Measurements from ENCODE around the gene OR1F1.
A peak's percentile ranks its signal among the peaks of the same experiment; 100 is the strongest.

DNA sequence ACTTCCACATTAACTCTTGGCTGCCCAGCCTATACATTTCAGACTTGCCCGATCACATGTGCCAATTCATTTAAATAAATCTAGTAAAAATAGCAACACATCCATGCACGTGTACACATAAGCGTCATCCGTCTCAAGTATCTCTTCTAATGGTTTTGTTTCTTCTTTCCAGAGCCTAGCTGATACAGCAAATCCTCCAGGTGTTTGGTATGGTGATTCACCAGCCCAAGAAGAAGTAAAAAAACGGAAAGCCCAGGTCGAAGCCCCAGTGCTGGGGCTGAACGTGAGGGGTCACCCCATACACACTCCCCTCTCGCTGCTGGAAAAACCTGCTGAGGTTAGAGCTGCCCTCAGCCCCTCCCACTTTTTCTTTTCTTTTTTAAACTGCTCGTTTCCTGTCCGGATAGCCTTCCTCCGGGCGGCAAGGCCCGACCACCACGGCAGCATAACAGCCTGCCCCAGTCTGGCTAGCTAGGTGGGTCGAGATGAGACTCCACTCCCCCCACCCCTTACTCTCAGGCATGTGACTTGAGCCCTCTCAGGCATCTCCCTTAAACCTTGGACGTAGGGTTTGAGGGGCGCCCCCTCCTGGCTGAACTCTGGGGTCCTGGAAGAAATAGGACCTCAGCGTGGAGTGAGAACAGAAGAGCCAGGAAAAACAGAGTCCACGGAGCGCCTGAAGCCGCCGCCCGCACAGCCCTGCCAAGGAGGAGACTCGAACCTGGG lies 13.9 kb upstream of the OR1F1 start:
- TF ChIP-seq, protein P1, sequence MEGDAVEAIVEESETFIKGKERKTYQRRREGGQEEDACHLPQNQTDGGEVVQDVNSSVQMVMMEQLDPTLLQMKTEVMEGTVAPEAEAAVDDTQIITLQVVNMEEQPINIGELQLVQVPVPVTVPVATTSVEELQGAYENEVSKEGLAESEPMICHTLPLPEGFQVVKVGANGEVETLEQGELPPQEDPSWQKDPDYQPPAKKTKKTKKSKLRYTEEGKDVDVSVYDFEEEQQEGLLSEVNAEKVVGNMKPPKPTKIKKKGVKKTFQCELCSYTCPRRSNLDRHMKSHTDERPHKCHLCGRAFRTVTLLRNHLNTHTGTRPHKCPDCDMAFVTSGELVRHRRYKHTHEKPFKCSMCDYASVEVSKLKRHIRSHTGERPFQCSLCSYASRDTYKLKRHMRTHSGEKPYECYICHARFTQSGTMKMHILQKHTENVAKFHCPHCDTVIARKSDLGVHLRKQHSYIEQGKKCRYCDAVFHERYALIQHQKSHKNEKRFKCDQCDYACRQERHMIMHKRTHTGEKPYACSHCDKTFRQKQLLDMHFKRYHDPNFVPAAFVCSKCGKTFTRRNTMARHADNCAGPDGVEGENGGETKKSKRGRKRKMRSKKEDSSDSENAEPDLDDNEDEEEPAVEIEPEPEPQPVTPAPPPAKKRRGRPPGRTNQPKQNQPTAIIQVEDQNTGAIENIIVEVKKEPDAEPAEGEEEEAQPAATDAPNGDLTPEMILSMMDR (IDR thresholded peaks at IDR 0.05) = peak; percentile 88
- TF ChIP-seq REST (IDR thresholded peaks at IDR 0.05; ENCODE audit: insufficient read depth in 1 of 2, low read depth in 2 of 2, low read length in 1 of 2) (no peak), POLR2AphosphoS5 (IDR thresholded peaks at IDR 0.05; ENCODE audit: low read depth, low read length) (no peak)

Measured in Panc1 (cell line).